GM23338 (cell line): Measurements from ENCODE around the gene AFAP1. TPM values are rescaled to one million over a fixed set of nuclear protein-coding genes. Genes with fewer than 3 reads are reported as not detected.

Experiments
- ATAC-seq: fragments of 200-7000 bp; cut with Tn5 transposase; 3 replicates; pipeline ENCODE4 v1.9.1; 2020
- DNase-seq: peaks from one replicate; pipeline ENCODE4 v3.0.0-alpha.2; 2015; ENCODE audit warnings: low spot score
- H2AFZ ChIP-seq: fragments of 200-600 bp; sonication (generic); 2 replicates; pipeline ENCODE4 v1.8.0; 2016; ENCODE audit warnings: antibody characterized with exemption, mild to moderate bottlenecking, moderate library complexity
- H3F3A ChIP-seq: fragments of 200-600 bp; sonication (generic); replicated peaks from 2 replicates; pipeline ENCODE4 v1.8.0; 2017; ENCODE audit warnings: antibody characterized with exemption, mixed run types, low read depth
- H3K27ac ChIP-seq: fragments of 200-600 bp; sonication (generic); 2 replicates; pipeline ENCODE4 v1.6.1; 2016; ENCODE audit warnings: low read depth
- H3K27me3 ChIP-seq: fragments of 200-600 bp; sonication (generic); 2 replicates; pipeline ENCODE4 v1.8.0; 2016; ENCODE audit warnings: mild to moderate bottlenecking, mixed run types, moderate library complexity; ENCODE audit not compliant: insufficient read depth
- H3K36me3 ChIP-seq: fragments of 200-600 bp; sonication (generic); 2 replicates; pipeline ENCODE4 v1.8.0; 2016; ENCODE audit warnings: mild to moderate bottlenecking; ENCODE audit not compliant: insufficient read depth
- H3K4me1 ChIP-seq: fragments of 200-600 bp; sonication (generic); 2 replicates; pipeline ENCODE4 v1.8.0; 2016; ENCODE audit warnings: mild to moderate bottlenecking, moderate library complexity; ENCODE audit not compliant: insufficient read depth
- H3K4me2 ChIP-seq: fragments of 200-600 bp; sonication (generic); 2 replicates; pipeline ENCODE4 v1.7.1; 2017; ENCODE audit warnings: mixed run types
- H3K4me3 ChIP-seq: fragments of 200-600 bp; sonication (generic); 2 replicates; pipeline ENCODE4 v1.6.1; 2016; ENCODE audit warnings: mixed run types
- H3K79me2 ChIP-seq: fragments of 200-600 bp; sonication (generic); replicated peaks from 2 replicates; pipeline ENCODE4 v1.8.0; 2017; ENCODE audit warnings: mild to moderate bottlenecking; ENCODE audit not compliant: insufficient read depth
- H3K9me2 ChIP-seq: fragments of 200-600 bp; sonication (generic); 2 replicates; pipeline ENCODE4 v1.8.0; 2017; ENCODE audit not compliant: insufficient read depth
- H4K20me1 ChIP-seq: fragments of 200-600 bp; sonication (generic); replicated peaks from 2 replicates; pipeline ENCODE4 v1.8.0; 2017; ENCODE audit warnings: mild to moderate bottlenecking; ENCODE audit not compliant: insufficient read depth
- H3K27ac Mint-ChIP-seq: 2 replicates; pipeline ENCODE4 v1.8.0; 2020; ENCODE audit warnings: inconsistent platforms, mild to moderate bottlenecking, moderate library complexity, mixed read lengths
- H3K27me3 Mint-ChIP-seq: 3 replicates; pipeline ENCODE4 v1.8.0; 2022; ENCODE audit warnings: low read depth, mild to moderate bottlenecking, moderate library complexity, mixed read lengths, inconsistent platforms; ENCODE audit not compliant: insufficient read depth, poor library complexity
- H3K36me3 Mint-ChIP-seq: 3 replicates; pipeline ENCODE4 v1.8.0; 2021; ENCODE audit warnings: low read depth, mild to moderate bottlenecking, inconsistent platforms, moderate library complexity, mixed read lengths
- H3K4me1 Mint-ChIP-seq: 3 replicates; pipeline ENCODE4 v1.8.0; 2020; ENCODE audit warnings: mild to moderate bottlenecking, inconsistent platforms, mixed read lengths
- H3K4me3 Mint-ChIP-seq: 3 replicates; pipeline ENCODE4 v1.8.0; 2021; ENCODE audit warnings: moderate library complexity, mild to moderate bottlenecking, inconsistent platforms, mixed read lengths
- H3K9me3 Mint-ChIP-seq: 3 replicates; pipeline ENCODE4 v1.8.0; 2020; ENCODE audit warnings: moderate library complexity, mild to moderate bottlenecking, inconsistent platforms, mixed read lengths
- CREB1 ChIP-seq: fragments of 250-450 bp; sonication (Bioruptor Pico); IDR thresholded peaks from 2 replicates; pipeline ENCODE4 v1.5.0; 2020; ENCODE audit warnings: low read depth, mild to moderate bottlenecking, moderate library complexity
- EZH2 ChIP-seq: fragments of 200-600 bp; sonication (generic); IDR thresholded peaks from one replicate; pipeline ENCODE4 v1.8.0; 2017; ENCODE audit warnings: antibody characterized with exemption, mild to moderate bottlenecking, low read depth; ENCODE audit not compliant: unreplicated experiment
- EZH2phosphoT487 ChIP-seq: fragments of 200-600 bp; sonication (generic); IDR thresholded peaks from one replicate; pipeline ENCODE4 v1.8.1; 2018; ENCODE audit warnings: antibody characterized with exemption; ENCODE audit not compliant: unreplicated experiment
- JUNB ChIP-seq: IDR thresholded peaks from one replicate; pipeline ENCODE4 v1.6.1; 2016; ENCODE audit warnings: antibody characterized with exemption; ENCODE audit not compliant: unreplicated experiment
- NANOG ChIP-seq: IDR thresholded peaks from 2 replicates; pipeline ENCODE4 v1.6.1; 2016; ENCODE audit warnings: antibody characterized with exemption, borderline replicate concordance
- POLR2AphosphoS5 ChIP-seq: IDR thresholded peaks from 2 replicates; pipeline ENCODE4 v1.6.1; 2016; ENCODE audit warnings: antibody characterized with exemption, low read depth
- STAT1 ChIP-seq: IDR thresholded peaks from one replicate; pipeline ENCODE4 v1.6.1; 2016; ENCODE audit warnings: antibody characterized with exemption; ENCODE audit not compliant: unreplicated experiment
- ZNF114 ChIP-seq: fragments of 250-450 bp; sonication (Bioruptor Pico); IDR thresholded peaks from 2 replicates; pipeline ENCODE4 v1.5.0; 2020; ENCODE audit warnings: mild to moderate bottlenecking, moderate library complexity
- polyA plus RNA-seq: library from polyadenylated mRNA; unstranded; fragments of >200 nt; fragmentation: Nextera tagmentation; extraction: Ambion mirVana; gene quantifications from 2 replicates; pipeline ENCODE4 v1.2.1, GENCODE V29; 2016
- total RNA-seq: library from RNA; depleted of rRNA; stranded (reverse); fragments of >200 nt; shearing (Covaris generic); gene quantifications from 2 replicates; pipeline ENCODE4 v1.2.3, GENCODE V29; 2014
- TF ChIP-seq, protein P1 (sequence below): IDR thresholded peaks from 2 replicates; pipeline ENCODE4 v1.6.1; 2016; ENCODE audit warnings: antibody characterized with exemption
- TF ChIP-seq, protein P2 (sequence below): IDR thresholded peaks from one replicate; pipeline ENCODE4 v1.6.1; 2018; ENCODE audit warnings: antibody characterized with exemption; ENCODE audit not compliant: unreplicated experiment
- TF ChIP-seq, protein P3 (sequence below): fragments of 250-450 bp; sonication (Bioruptor Pico); IDR thresholded peaks from 2 replicates; pipeline ENCODE4 v1.5.0; 2020; ENCODE audit warnings: mild to moderate bottlenecking, moderate library complexity

Gene AFAP1
- total and polyA plus RNA-seq, 2 experiments from 2014 or later, result 6.5 to 21.5 TPM

DNA sequence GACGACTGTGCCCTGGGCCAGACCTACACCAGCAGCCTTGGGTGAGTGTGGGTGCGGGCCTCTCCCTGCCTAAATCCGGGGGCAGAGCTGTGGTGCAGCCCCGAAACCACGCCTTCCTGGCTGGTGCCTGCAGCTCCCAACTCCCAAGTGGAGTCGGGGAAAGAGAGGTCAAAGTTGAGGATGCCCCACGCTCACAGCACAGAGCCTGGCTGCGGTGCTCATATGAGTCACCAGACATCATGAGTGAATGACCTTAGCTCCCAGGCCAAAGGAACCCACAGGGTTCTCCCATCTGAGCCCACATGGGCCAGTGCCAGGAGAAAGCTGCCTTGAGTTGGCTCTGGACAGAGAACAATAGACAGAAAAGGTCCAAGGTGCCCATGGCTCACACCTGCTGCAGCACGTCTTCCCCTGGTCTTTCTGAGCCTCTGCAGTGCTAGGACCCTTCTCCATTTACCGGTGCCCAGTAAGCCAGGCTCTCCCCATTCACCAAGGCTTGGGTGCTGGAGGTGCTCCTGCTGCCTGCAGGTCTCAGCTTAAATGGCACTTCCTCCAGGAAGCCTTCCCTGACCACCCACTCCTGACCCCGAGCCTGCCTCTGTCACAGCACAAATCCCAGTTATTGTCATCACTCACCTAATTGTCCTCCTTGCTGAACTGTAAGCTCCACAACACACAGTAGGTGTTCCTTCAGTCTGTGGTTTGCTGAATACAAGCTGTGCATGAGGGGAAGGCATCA lies 224.2 kb downstream of the AFAP1 start (continued):
- TF ChIP-seq, protein P1, sequence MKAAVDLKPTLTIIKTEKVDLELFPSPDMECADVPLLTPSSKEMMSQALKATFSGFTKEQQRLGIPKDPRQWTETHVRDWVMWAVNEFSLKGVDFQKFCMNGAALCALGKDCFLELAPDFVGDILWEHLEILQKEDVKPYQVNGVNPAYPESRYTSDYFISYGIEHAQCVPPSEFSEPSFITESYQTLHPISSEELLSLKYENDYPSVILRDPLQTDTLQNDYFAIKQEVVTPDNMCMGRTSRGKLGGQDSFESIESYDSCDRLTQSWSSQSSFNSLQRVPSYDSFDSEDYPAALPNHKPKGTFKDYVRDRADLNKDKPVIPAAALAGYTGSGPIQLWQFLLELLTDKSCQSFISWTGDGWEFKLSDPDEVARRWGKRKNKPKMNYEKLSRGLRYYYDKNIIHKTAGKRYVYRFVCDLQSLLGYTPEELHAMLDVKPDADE, result no peak
- no peak for TF ChIP-seq NANOG
- no peak for TF ChIP-seq STAT1

DNA sequence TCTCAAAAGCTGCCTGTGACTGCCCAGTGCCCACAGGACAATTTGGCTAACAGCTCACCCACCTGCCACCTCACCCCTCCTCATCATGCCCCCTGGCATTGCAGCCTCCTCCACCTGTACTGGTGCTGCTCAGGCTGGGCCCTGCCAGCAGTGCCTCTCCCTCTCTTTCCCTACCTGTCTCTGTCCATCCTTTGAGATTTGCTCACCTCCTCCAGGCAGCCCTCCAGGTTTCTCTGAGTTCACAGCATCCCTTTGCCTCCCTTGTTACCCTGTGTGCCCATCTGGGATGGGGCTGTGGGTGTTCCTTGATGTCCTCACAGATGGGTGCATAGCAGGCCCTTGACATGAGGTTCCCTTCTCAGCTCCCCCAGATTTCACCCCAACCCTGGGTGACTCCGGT lies 224.9 kb downstream of the AFAP1 start:
- Mint-ChIP-seq H3K9me3 (no peaks in the 10 kb centered on the region), H3K27ac (no peak overlapping the region), H3K4me3 (no peak overlapping the region), H3K4me1 (0 out of 3 replicates have a peak, but pooled peaks cover 2% of the 10 kb centered on the region), H3K27me3 (peaks cover 7% of the 10 kb centered on the region), H3K36me3 (no peaks in the 10 kb centered on the region)
- H3K79me2 ChIP-seq, result no peaks in the 10 kb centered on the region
- H3K9me2 ChIP-seq, result no peaks in the 10 kb centered on the region
- DNase-seq (no peak), ATAC-seq (no peak)
- no peaks in the 10 kb centered on the region for H3F3A ChIP-seq
- H3K27ac ChIP-seq, result no peak overlapping the region
- no peaks in the 10 kb centered on the region for H3K36me3 ChIP-seq
- H2AFZ ChIP-seq, result no peak overlapping the region
- no peak overlapping the region for H3K4me3 ChIP-seq
- H3K27me3 ChIP-seq, result no peaks in the 10 kb centered on the region
- H3K4me1 ChIP-seq, result no peaks in the 10 kb centered on the region; the same call in 1 of the 2 replicates
- no peak overlapping the region for H3K4me2 ChIP-seq
- H4K20me1 ChIP-seq, result no peaks in the 10 kb centered on the region
- TF ChIP-seq EZH2phosphoT487, result no peak
- no peak for TF ChIP-seq EZH2
- TF ChIP-seq, protein P2, sequence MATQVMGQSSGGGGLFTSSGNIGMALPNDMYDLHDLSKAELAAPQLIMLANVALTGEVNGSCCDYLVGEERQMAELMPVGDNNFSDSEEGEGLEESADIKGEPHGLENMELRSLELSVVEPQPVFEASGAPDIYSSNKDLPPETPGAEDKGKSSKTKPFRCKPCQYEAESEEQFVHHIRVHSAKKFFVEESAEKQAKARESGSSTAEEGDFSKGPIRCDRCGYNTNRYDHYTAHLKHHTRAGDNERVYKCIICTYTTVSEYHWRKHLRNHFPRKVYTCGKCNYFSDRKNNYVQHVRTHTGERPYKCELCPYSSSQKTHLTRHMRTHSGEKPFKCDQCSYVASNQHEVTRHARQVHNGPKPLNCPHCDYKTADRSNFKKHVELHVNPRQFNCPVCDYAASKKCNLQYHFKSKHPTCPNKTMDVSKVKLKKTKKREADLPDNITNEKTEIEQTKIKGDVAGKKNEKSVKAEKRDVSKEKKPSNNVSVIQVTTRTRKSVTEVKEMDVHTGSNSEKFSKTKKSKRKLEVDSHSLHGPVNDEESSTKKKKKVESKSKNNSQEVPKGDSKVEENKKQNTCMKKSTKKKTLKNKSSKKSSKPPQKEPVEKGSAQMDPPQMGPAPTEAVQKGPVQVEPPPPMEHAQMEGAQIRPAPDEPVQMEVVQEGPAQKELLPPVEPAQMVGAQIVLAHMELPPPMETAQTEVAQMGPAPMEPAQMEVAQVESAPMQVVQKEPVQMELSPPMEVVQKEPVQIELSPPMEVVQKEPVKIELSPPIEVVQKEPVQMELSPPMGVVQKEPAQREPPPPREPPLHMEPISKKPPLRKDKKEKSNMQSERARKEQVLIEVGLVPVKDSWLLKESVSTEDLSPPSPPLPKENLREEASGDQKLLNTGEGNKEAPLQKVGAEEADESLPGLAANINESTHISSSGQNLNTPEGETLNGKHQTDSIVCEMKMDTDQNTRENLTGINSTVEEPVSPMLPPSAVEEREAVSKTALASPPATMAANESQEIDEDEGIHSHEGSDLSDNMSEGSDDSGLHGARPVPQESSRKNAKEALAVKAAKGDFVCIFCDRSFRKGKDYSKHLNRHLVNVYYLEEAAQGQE, result no peak
- TF ChIP-seq POLR2AphosphoS5, result no peak
- TF ChIP-seq STAT1, result no peak
- no peak for TF ChIP-seq ZNF114 (CRISPR knock-in tag)
- no peak for TF ChIP-seq CREB1 (CRISPR knock-in tag)
- TF ChIP-seq JUNB, result no peak
- TF ChIP-seq NANOG, result no peak
- TF ChIP-seq, protein P1, result no peak
- TF ChIP-seq, protein P3, sequence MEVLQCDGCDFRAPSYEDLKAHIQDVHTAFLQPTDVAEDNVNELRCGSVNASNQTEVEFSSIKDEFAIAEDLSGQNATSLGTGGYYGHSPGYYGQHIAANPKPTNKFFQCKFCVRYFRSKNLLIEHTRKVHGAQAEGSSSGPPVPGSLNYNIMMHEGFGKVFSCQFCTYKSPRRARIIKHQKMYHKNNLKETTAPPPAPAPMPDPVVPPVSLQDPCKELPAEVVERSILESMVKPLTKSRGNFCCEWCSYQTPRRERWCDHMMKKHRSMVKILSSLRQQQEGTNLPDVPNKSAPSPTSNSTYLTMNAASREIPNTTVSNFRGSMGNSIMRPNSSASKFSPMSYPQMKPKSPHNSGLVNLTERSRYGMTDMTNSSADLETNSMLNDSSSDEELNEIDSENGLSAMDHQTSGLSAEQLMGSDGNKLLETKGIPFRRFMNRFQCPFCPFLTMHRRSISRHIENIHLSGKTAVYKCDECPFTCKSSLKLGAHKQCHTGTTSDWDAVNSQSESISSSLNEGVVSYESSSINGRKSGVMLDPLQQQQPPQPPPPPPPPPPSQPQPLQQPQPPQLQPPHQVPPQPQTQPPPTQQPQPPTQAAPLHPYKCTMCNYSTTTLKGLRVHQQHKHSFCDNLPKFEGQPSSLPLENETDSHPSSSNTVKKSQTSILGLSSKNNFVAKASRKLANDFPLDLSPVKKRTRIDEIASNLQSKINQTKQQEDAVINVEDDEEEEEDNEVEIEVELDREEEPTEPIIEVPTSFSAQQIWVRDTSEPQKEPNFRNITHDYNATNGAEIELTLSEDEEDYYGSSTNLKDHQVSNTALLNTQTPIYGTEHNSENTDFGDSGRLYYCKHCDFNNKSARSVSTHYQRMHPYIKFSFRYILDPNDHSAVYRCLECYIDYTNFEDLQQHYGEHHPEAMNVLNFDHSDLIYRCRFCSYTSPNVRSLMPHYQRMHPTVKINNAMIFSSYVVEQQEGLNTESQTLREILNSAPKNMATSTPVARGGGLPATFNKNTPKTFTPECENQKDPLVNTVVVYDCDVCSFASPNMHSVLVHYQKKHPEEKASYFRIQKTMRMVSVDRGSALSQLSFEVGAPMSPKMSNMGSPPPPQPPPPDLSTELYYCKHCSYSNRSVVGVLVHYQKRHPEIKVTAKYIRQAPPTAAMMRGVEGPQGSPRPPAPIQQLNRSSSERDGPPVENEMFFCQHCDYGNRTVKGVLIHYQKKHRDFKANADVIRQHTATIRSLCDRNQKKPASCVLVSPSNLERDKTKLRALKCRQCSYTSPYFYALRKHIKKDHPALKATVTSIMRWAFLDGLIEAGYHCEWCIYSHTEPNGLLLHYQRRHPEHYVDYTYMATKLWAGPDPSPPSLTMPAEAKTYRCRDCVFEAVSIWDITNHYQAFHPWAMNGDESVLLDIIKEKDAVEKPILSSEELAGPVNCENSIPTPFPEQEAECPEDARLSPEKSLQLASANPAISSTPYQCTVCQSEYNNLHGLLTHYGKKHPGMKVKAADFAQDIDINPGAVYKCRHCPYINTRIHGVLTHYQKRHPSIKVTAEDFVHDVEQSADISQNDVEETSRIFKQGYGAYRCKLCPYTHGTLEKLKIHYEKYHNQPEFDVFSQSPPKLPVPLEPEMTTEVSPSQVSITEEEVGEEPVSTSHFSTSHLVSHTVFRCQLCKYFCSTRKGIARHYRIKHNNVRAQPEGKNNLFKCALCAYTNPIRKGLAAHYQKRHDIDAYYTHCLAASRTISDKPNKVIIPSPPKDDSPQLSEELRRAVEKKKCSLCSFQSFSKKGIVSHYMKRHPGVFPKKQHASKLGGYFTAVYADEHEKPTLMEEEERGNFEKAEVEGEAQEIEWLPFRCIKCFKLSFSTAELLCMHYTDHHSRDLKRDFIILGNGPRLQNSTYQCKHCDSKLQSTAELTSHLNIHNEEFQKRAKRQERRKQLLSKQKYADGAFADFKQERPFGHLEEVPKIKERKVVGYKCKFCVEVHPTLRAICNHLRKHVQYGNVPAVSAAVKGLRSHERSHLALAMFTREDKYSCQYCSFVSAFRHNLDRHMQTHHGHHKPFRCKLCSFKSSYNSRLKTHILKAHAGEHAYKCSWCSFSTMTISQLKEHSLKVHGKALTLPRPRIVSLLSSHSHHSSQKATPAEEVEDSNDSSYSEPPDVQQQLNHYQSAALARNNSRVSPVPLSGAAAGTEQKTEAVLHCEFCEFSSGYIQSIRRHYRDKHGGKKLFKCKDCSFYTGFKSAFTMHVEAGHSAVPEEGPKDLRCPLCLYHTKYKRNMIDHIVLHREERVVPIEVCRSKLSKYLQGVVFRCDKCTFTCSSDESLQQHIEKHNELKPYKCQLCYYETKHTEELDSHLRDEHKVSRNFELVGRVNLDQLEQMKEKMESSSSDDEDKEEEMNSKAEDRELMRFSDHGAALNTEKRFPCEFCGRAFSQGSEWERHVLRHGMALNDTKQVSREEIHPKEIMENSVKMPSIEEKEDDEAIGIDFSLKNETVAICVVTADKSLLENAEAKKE (CRISPR knock-in tag), result no peak
